Fibroblast of mammary gland (primary cell): ENCODE results near the gene GLT1D1.

Experiments
- DNase-seq: peaks from one replicate; pipeline ENCODE4 v3.0.0-alpha.2; 2010; ENCODE audit warnings: low read depth
- H3K4me3 ChIP-seq: 2 replicates; pipeline ENCODE4 v1.5.1; 2011; ENCODE audit warnings: low read depth, mild to moderate bottlenecking, low read length, moderate library complexity; ENCODE audit not compliant: control insufficient read depth
- TF ChIP-seq, protein P1 (sequence below): conservative IDR thresholded peaks from 2 replicates; pipeline ENCODE4 v1.5.1; 2011; ENCODE audit warnings: low read depth, low read length, inconsistent platforms; ENCODE audit not compliant: control insufficient read depth, insufficient read depth

Gene GLT1D1

GRCh38 chr12:128968668-128969067 is 115.4 kb downstream of the GLT1D1 start:
- TF ChIP-seq, protein P1, sequence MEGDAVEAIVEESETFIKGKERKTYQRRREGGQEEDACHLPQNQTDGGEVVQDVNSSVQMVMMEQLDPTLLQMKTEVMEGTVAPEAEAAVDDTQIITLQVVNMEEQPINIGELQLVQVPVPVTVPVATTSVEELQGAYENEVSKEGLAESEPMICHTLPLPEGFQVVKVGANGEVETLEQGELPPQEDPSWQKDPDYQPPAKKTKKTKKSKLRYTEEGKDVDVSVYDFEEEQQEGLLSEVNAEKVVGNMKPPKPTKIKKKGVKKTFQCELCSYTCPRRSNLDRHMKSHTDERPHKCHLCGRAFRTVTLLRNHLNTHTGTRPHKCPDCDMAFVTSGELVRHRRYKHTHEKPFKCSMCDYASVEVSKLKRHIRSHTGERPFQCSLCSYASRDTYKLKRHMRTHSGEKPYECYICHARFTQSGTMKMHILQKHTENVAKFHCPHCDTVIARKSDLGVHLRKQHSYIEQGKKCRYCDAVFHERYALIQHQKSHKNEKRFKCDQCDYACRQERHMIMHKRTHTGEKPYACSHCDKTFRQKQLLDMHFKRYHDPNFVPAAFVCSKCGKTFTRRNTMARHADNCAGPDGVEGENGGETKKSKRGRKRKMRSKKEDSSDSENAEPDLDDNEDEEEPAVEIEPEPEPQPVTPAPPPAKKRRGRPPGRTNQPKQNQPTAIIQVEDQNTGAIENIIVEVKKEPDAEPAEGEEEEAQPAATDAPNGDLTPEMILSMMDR: no peak
- no peak for DNase-seq

GRCh38 chr12:128969480-128970055 is 116.3 kb downstream of the GLT1D1 start:
- no peak for DNase-seq
- H3K4me3 ChIP-seq: no peak overlapping the region
- TF ChIP-seq, protein P1: no peak

More at GRCh38 chr12:128968668-128969067, 115.4 kb downstream of the GLT1D1 start:
- no peak overlapping the region for H3K4me3 ChIP-seq

DNA sequence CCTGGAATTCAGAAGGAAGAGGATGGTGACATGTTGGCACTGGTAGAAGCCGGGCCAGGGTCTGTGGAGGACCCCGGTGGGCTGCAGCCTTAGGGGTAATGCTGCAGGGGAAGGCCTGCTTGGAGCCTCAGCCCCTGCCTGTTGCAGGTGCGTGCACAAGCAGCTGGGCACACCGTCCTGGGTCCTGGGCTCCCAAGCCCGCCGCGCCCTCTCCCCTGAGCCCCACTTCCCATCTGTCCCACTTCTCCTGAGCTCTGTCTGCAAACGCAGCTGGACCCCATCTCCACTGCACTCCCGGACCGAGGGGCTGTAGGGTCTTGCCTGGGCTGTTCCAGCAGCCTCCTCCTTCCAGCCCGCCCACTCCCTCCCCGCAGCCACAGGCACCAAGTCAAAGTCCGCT is 116.8 kb downstream of the GLT1D1 start:
- no peak overlapping the region for H3K4me3 ChIP-seq
- no peak for DNase-seq
- TF ChIP-seq, protein P1: no peak

GRCh38 chr12:128970941-128971340 is 117.7 kb downstream of the GLT1D1 start:
- TF ChIP-seq, protein P1: no peak
- no peak overlapping the region for H3K4me3 ChIP-seq
- no peak for DNase-seq

DNA sequence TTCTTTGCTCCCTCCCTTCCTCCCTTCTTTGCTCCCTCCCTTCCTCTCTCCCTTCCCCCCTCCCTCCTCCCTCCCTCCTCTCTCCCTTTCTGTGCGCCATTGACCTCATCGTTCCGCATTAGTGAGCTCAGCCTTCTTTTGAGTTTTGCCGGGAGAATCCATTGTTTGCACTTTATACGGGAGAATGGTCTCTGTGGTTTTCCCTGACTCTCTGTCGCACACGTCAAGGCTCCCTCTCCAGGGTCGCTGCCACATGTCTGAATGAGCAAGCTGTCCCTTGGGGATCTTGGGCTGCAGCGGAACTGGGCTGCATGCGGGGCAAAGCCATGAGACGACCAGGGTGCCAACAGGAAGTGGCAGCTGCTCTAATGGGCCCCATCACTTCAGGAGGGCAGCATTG is 118.5 kb downstream of the GLT1D1 start:
- TF ChIP-seq, protein P1: no peak
- DNase-seq: no peak
- H3K4me3 ChIP-seq: no peak overlapping the region

DNA sequence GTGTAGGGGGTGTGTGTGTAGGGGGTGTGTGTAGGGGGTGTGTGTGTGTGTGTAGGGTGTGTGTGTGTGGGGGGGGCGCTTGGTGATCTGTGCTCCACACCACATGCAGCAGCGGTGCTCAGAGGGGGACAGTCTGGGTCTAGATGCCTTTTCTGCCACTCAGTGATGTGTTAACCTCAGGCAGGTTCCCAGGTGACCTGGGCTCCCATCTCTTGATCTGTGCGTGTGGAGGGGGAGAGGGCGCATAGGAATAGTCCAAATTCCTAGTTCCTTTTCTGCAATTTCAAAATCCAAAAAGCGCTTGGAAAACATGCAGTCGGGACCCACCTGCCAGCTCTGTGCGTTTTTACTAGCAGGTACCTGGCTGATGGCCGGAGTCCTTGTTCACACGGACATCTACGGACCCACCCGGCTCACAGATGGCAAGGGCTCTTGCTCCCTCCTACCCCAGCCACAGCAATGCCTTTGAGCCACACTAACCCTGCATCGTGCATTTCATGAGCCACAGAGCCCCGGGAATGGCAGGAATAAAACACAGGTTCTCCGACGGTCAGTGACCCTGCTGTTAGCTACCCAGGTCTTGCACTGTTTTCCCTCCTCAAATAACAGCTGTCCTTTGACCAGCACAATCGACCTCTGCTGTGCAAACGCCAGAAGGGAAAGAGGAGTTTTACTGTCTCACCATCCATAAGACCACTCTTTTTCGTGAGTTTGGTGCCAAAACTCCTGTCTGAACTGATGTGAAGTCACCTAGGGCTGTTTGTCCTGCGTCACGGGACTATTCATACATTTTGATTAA is 120.8 kb downstream of the GLT1D1 start:
- TF ChIP-seq, protein P1: no peak
- no peak overlapping the region for H3K4me3 ChIP-seq
- no peak for DNase-seq
